GM12872 (cell line): ENCODE data around the gene TANGO2.

Experiments used
- TF ChIP-seq, protein P1 (sequence below): IDR thresholded peaks from 3 replicates; pipeline ENCODE4 v1.5.1; 2011; ENCODE audit warnings: low read depth, mild to moderate bottlenecking, low read length, moderate library complexity; ENCODE audit not compliant: insufficient read depth

Gene TANGO2

DNA sequence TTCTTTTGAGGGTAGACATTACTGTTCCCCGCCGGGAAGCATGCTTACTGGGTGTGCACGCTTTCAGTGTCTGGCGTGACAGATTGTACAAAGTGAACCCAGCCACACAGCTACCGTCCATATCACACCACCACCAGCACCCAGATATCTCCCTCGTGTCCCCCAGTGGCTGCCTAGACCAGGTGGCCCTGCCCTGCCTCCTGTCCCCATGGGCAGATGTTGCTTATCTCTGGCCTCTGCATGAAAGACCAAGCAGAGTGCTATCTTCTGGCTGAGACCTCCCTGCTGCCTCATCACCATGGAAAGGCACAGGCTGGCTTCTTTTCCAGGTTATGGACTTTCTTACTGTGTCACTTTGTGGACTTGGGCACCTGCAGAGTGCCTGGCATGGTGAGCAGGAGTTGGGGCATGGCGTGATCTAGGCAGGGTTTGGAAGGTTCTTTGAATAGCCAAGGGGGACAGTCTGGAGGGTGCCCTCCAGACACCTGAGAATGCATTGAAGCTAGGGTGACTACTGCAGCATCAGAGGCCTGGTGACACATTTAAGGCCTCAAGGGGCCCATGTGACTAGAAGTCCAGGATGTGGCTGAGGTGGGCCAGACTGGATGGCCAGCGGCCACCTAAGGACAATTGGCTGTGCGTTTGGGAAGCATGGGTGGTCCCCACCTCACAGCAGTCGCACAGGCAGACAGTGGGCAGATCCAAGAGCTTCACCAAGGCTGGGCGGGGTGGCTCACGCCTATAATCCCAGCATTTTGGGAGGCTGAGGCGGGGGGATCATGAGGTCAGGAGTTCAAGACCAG, 4.7 kb downstream of the TANGO2 start:
- TF ChIP-seq, protein P1, sequence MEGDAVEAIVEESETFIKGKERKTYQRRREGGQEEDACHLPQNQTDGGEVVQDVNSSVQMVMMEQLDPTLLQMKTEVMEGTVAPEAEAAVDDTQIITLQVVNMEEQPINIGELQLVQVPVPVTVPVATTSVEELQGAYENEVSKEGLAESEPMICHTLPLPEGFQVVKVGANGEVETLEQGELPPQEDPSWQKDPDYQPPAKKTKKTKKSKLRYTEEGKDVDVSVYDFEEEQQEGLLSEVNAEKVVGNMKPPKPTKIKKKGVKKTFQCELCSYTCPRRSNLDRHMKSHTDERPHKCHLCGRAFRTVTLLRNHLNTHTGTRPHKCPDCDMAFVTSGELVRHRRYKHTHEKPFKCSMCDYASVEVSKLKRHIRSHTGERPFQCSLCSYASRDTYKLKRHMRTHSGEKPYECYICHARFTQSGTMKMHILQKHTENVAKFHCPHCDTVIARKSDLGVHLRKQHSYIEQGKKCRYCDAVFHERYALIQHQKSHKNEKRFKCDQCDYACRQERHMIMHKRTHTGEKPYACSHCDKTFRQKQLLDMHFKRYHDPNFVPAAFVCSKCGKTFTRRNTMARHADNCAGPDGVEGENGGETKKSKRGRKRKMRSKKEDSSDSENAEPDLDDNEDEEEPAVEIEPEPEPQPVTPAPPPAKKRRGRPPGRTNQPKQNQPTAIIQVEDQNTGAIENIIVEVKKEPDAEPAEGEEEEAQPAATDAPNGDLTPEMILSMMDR: no peak

DNA sequence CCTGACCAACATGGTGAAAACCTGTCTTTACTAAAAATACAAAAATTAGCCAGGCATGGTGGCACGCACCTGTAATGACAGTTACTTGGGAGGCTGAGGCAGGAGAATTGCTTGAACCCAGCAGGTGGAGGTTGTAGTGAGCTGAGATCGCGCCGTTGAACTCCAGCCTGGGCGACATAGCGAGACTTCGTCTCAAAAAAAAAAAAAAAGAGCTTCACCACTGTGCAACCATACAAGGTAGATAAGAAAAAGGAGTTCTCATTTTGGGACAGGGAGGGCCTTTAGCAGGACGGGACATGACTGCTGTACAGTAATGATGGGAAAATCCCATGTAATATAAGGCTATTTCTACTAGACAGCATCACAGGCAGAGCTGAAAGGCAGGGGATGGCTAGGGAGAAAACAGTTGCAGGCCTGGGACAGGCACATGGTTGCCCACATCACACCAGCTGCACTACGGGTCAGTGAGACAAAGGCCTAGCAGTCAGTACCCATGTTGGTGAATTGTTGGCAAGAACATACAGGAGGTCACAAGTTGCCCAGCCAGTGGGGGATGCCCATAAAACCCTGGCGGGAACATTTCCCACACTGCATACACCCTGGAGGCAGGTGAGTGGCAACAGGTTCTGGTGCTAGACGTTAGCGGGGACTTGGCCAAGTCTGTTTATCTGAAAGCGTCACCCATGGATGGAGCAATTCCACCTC, 5.4 kb downstream of the TANGO2 start:
- TF ChIP-seq, protein P1: no peak

DNA sequence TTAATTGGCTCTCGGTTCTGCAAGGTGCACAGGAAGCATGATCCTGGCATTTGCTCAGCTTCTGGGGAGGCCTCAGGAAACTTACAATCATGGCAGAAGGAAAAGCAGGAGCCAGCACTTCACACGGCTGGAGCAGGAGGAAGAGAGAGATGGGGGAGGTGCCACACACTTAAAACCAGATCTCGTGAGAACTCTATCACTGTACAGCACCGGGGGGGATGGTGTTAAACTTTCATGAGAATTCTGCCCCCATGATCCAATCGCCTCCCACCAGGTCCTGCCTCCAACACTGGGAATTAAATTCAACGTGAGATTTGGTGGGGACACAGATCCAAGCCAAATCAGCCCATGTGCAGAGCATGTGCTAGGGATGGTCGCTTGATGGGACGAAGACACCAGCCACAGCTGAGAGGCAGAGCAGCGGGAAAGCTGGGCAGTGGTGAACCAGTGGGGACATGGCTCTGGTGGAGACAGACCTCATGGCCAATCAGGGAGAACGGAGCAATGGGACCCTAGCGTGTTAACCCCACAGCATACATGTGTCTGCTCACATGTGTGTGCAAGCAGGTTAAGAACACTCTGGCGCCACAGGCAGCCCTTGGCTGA, 6.2 kb downstream of the TANGO2 start:
- TF ChIP-seq, protein P1: no peak

DNA sequence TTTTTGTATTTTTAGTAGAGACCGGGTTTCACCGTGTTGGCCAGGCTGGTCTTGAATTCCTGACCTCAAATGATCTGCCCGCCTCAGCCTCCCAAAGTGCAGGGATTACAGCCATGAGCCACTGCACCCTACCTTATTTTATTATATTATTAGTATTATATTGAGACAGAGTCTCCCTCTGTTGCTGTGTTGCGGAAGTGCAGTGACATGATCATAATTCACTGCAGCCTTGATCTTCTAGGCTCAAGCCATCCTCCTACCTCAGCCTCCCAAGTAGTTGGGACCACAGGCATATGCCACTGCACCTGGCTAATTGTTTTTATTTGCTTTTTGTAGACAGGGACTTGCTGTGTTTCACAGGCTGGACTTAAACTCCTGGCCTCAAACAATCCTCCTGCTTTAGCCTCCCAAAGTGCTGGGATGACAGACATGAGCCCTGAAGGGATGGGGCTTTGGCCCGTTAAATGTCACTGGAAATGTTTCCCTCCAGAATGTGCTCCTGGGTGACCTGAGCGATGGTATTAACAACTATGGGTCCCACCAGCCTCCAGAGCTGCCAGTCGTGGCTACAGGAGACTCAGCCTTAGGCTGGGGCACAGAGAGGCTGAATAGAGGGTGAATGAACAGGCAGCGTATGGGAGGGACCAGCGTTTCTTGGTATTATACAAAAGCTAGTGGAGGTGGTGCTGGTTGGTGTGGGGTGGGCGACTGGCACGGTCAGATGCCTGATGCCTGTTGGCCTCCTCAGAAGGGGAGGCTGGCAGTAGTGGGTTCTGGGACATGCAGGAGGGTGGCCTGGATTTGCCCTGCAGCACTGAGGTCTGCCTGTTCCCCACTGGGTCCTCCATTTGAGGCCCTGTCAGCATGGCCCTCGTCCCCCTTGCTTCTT, 7.3 kb downstream of the TANGO2 start:
- TF ChIP-seq, protein P1: peak; percentile 39; the same call in 2 of the 3 replicates

DNA sequence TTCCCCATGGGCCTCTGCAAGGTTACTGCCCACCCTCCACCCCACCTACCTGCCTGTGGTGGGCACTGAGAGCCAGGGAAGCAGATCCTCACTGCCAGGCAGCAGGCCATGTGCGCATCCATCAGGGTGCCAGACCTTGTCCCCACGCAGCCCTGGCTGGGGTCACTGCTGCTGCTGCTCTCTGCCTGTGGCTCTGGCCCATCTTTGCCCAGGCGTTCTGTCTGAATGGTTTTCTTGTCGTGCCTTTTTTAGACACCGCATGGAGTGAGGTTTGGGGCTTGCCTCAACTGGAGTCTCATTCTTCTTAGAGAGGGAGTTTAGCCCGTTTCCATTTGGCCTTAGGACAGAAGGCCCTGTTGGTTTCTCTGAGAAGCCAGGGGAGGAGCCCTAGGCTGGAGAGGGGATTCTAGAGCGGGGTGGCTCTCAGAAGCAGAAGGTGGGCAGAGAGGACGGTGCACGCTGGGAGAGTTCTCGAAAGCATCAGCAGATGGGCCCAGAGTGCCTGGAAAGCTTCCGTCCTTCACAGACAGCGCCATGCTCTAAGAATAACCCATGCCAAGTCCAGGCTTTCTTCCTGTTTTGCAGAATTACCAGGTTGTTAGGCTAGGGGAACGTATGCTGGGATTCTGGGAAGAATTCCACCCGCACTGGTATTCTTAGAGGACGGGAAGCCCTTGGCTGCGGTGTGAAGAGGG, 8.1 kb downstream of the TANGO2 start:
- TF ChIP-seq, protein P1: no peak

- TF ChIP-seq, protein P1: no peak
Observed at GRCh38 chr22:20029550-20030225, 8.8 kb downstream of the TANGO2 start.
